HL-60 (cell line): ENCODE measurements around the gene LSM10.

ENCODE experiments used
- GABPA ChIP-seq: IDR thresholded peaks from 2 replicates; pipeline ENCODE4 v1.6.1; 2012; ENCODE audit warnings: low read depth
- POLR2AphosphoS5 ChIP-seq: IDR thresholded peaks from 2 replicates; pipeline ENCODE4 v1.6.1; 2012; ENCODE audit warnings: low read depth
- TF ChIP-seq, protein P1 (sequence below): IDR thresholded peaks from one replicate; pipeline ENCODE4 v1.5.1; 2011; ENCODE audit warnings: low read length, control low read depth, inconsistent platforms; ENCODE audit not compliant: insufficient read depth
- TF ChIP-seq, protein P2 (sequence below): IDR thresholded peaks from 2 replicates; pipeline ENCODE4 v1.6.1; 2012; ENCODE audit warnings: low read depth; ENCODE audit not compliant: insufficient replicate concordance

DNA sequence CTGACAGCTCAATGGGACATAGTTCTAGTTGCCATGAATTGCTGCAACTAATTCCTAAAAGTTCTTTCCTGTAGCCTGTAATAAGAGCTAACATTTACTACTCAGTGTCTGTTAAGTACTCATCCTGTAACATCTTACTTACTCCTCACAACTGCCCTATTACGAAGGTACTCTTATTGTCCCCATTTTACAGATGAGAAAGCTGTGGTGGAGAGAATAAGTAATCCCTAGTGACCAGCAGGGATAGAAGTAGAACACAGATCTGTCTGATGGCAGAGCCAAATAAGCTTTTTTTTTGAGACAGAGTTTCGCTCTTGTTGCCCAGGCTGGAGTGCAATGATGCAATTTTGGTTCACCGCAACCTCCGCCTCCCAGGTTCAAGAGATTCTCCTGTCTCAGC is 15.0 kb downstream of the LSM10 start:
- TF ChIP-seq, protein P1, sequence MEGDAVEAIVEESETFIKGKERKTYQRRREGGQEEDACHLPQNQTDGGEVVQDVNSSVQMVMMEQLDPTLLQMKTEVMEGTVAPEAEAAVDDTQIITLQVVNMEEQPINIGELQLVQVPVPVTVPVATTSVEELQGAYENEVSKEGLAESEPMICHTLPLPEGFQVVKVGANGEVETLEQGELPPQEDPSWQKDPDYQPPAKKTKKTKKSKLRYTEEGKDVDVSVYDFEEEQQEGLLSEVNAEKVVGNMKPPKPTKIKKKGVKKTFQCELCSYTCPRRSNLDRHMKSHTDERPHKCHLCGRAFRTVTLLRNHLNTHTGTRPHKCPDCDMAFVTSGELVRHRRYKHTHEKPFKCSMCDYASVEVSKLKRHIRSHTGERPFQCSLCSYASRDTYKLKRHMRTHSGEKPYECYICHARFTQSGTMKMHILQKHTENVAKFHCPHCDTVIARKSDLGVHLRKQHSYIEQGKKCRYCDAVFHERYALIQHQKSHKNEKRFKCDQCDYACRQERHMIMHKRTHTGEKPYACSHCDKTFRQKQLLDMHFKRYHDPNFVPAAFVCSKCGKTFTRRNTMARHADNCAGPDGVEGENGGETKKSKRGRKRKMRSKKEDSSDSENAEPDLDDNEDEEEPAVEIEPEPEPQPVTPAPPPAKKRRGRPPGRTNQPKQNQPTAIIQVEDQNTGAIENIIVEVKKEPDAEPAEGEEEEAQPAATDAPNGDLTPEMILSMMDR, result no peak
- TF ChIP-seq POLR2AphosphoS5 (no peak), GABPA (no peak)
- TF ChIP-seq, protein P2, sequence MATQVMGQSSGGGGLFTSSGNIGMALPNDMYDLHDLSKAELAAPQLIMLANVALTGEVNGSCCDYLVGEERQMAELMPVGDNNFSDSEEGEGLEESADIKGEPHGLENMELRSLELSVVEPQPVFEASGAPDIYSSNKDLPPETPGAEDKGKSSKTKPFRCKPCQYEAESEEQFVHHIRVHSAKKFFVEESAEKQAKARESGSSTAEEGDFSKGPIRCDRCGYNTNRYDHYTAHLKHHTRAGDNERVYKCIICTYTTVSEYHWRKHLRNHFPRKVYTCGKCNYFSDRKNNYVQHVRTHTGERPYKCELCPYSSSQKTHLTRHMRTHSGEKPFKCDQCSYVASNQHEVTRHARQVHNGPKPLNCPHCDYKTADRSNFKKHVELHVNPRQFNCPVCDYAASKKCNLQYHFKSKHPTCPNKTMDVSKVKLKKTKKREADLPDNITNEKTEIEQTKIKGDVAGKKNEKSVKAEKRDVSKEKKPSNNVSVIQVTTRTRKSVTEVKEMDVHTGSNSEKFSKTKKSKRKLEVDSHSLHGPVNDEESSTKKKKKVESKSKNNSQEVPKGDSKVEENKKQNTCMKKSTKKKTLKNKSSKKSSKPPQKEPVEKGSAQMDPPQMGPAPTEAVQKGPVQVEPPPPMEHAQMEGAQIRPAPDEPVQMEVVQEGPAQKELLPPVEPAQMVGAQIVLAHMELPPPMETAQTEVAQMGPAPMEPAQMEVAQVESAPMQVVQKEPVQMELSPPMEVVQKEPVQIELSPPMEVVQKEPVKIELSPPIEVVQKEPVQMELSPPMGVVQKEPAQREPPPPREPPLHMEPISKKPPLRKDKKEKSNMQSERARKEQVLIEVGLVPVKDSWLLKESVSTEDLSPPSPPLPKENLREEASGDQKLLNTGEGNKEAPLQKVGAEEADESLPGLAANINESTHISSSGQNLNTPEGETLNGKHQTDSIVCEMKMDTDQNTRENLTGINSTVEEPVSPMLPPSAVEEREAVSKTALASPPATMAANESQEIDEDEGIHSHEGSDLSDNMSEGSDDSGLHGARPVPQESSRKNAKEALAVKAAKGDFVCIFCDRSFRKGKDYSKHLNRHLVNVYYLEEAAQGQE, result no peak
